H1 (cell line): ENCODE measurements around the gene IL22RA2. TPM values are rescaled to one million over a fixed set of nuclear protein-coding genes. Genes with fewer than 3 reads are reported as not detected.

Experiments
- CTCF ChIA-PET: fragments of 300-600 bp; sonication (Branson Sonifier 250); formaldehyde crosslinking; loops from one replicate; lab custom pipeline; 2021; ENCODE audit not compliant: partially characterized antibody; lab: Charles Lee
- POLR2A ChIA-PET: fragments of 300-600 bp; sonication (Branson Sonifier 250); formaldehyde crosslinking; loops from one replicate; lab custom pipeline; 2021; ENCODE audit warnings: inconsistent platforms; ENCODE audit not compliant: partially characterized antibody; lab: Charles Lee
- DNase-seq, 2 experiments: peaks; one replicate each; pipeline versions ENCODE4 v3.0.0 to v3.0.0-alpha.2; 2010 to 2022; ENCODE audit warnings: low spot score in 2 of 2, low read depth in 1 of 2, mixed read lengths in 1 of 2
- FAIRE-seq: peaks from 2 replicates; lab custom pipeline; 2011; peaks lifted over from hg19 to GRCh38; lab: Jason Lieb, UNC
- H2AFZ ChIP-seq: 2 replicates; pipeline ENCODE4 v1.8.1; 2012; ENCODE audit warnings: low read length, inconsistent platforms
- H2AK5ac ChIP-seq: 2 replicates; pipeline ENCODE4 v1.6.1; 2013; ENCODE audit warnings: low read depth, low read length
- H2BK120ac ChIP-seq: replicated peaks from 2 replicates; pipeline ENCODE3; 2013; ENCODE audit warnings: low read depth, low read length, inconsistent platforms
- H2BK12ac ChIP-seq: 2 replicates; pipeline ENCODE4 v1.6.1; 2013; ENCODE audit warnings: low read depth, low read length
- H2BK15ac ChIP-seq: 2 replicates; pipeline ENCODE4 v1.6.1; 2013; ENCODE audit warnings: low read length
- H2BK20ac ChIP-seq: 2 replicates; pipeline ENCODE4 v1.6.1; 2013; ENCODE audit warnings: low read length
- H2BK5ac ChIP-seq: 2 replicates; pipeline ENCODE4 v1.6.1; 2013; ENCODE audit warnings: low read depth, low read length
- H3K14ac ChIP-seq: 2 replicates; pipeline ENCODE4 v1.6.1; 2013; ENCODE audit warnings: inconsistent platforms; ENCODE audit not compliant: insufficient read length
- H3K18ac ChIP-seq: 2 replicates; pipeline ENCODE4 v1.6.1; 2013; ENCODE audit warnings: low read length; ENCODE audit errors: extremely low read depth
- H3K23ac ChIP-seq: 2 replicates; pipeline ENCODE4 v1.6.1; 2013; ENCODE audit warnings: inconsistent platforms; ENCODE audit not compliant: insufficient read length
- H3K23me2 ChIP-seq: 2 replicates; pipeline ENCODE4 v1.6.1; 2013; ENCODE audit warnings: low read depth, low read length
- H3K27ac ChIP-seq: 2 replicates; pipeline ENCODE4 v1.6.1; 2011; ENCODE audit warnings: low read depth, low read length, inconsistent platforms
- H3K27me3 ChIP-seq, 4 experiments: replicated peaks in 1 of 4; 1 replicate in 1 of 4; 2 replicates in 3 of 4; pipeline versions ENCODE4 v1.6.1 to v1.8.1; 2011 to 2013; ENCODE audit warnings: low read length in 3 of 4, mild to moderate bottlenecking in 3 of 4, inconsistent platforms in 2 of 4, mixed read lengths in 2 of 4, moderate library complexity in 1 of 4; ENCODE audit not compliant: control insufficient read depth in 3 of 4, insufficient read depth in 3 of 4; ENCODE audit errors: extremely low read depth in 1 of 4
- H3K36me3 ChIP-seq, 4 experiments: 2 replicates each; pipeline versions ENCODE4 v1.6.1 to v1.8.1; 2011 to 2013; ENCODE audit warnings: mild to moderate bottlenecking in 4 of 4, low read length in 3 of 4, moderate library complexity in 2 of 4, control low read depth in 1 of 4, inconsistent platforms in 1 of 4; ENCODE audit not compliant: insufficient read depth in 4 of 4, control insufficient read depth in 2 of 4
- H3K4ac ChIP-seq: replicated peaks from 2 replicates; pipeline ENCODE3; 2013; ENCODE audit warnings: low read length, low read depth, mixed read lengths, inconsistent platforms; ENCODE audit not compliant: insufficient read length
- H3K4me1 ChIP-seq, 4 experiments: replicated peaks in 1 of 4; 1 replicate in 1 of 4; 2 replicates in 3 of 4; pipeline versions ENCODE4 v1.6.1 to v1.8.1; 2011 to 2013; ENCODE audit warnings: low read length in 3 of 4, inconsistent platforms in 2 of 4, mixed read lengths in 1 of 4; ENCODE audit not compliant: insufficient read depth in 4 of 4, control insufficient read depth in 3 of 4
- H3K4me2 ChIP-seq, 2 experiments: 2 replicates each; pipeline versions ENCODE4 v1.6.1 to v1.8.1; 2011 to 2013; ENCODE audit warnings: low read depth in 2 of 2, low read length in 2 of 2, control low read depth in 1 of 2, inconsistent platforms in 1 of 2, mild to moderate bottlenecking in 1 of 2; ENCODE audit not compliant: insufficient read depth in 1 of 2
- H3K4me3 ChIP-seq, 4 experiments: fragments of 200-600, 300-600 bp in 1 of 4; sonication (generic), shearing (Covaris generic), sonication (Bioruptor Twin) in 1 of 4; 2 replicates each; pipeline versions ENCODE4 v1.5.1 to v1.8.1; 2011 to 2016; ENCODE audit warnings: low read length in 4 of 4, low read depth in 3 of 4, control low read depth in 2 of 4, inconsistent platforms in 2 of 4, mild to moderate bottlenecking in 2 of 4, mixed read lengths in 1 of 4, moderate library complexity in 1 of 4; ENCODE audit not compliant: insufficient read depth in 2 of 4; ENCODE audit errors: extremely low read depth in 1 of 4
- H3K56ac ChIP-seq: replicated peaks from 2 replicates; pipeline ENCODE3; 2013; ENCODE audit warnings: low read depth, mild to moderate bottlenecking, mixed read lengths, low read length, inconsistent platforms; ENCODE audit not compliant: insufficient read length
- H3K79me1 ChIP-seq: 2 replicates; pipeline ENCODE4 v1.6.1; 2013; ENCODE audit warnings: low read depth, low read length, control low read depth
- H3K79me2 ChIP-seq, 2 experiments: 2 replicates each; pipeline versions ENCODE4 v1.6.1 to v1.8.1; 2012 to 2013; ENCODE audit warnings: low read length in 2 of 2, mild to moderate bottlenecking in 2 of 2, inconsistent platforms in 1 of 2; ENCODE audit not compliant: insufficient read depth in 2 of 2, control insufficient read depth in 1 of 2
- H3K9ac ChIP-seq, 4 experiments: replicated peaks in 1 of 4; 1 replicate in 1 of 4; 2 replicates in 3 of 4; pipeline versions ENCODE4 v1.6.1 to v1.8.1; 2011 to 2013; ENCODE audit warnings: low read depth in 3 of 4, low read length in 3 of 4, control low read depth in 2 of 4, mild to moderate bottlenecking in 2 of 4, moderate library complexity in 2 of 4, inconsistent platforms in 1 of 4; ENCODE audit errors: extremely low read depth in 1 of 4
- H3K9me3 ChIP-seq, 2 experiments: 2 replicates each; pipeline versions ENCODE4 v1.6.1 to v1.8.1; 2012 to 2013; ENCODE audit warnings: mild to moderate bottlenecking in 2 of 2, moderate library complexity in 2 of 2, control low read depth in 1 of 2, inconsistent platforms in 1 of 2, low read depth in 1 of 2, low read length in 1 of 2, mixed read lengths in 1 of 2; ENCODE audit not compliant: insufficient read depth in 2 of 2
- H4K20me1 ChIP-seq, 2 experiments: replicated peaks in 1 of 2; 2 replicates each; pipeline versions ENCODE3 to v1.8.1; 2011 to 2013; ENCODE audit warnings: inconsistent platforms in 2 of 2, low read length in 2 of 2, mild to moderate bottlenecking in 1 of 2; ENCODE audit not compliant: insufficient read depth in 2 of 2, control insufficient read depth in 1 of 2
- H4K5ac ChIP-seq: 2 replicates; pipeline ENCODE4 v1.6.1; 2013; ENCODE audit warnings: low read length, low read depth, mixed read lengths, inconsistent platforms; ENCODE audit not compliant: insufficient read length
- H4K8ac ChIP-seq: 2 replicates; pipeline ENCODE4 v1.8.0; 2013; ENCODE audit warnings: mild to moderate bottlenecking, moderate library complexity, low read length, inconsistent platforms; ENCODE audit not compliant: insufficient read depth; ENCODE audit errors: extremely low read depth
- H4K91ac ChIP-seq: replicated peaks from 2 replicates; pipeline ENCODE3; 2013; ENCODE audit warnings: low read length, mixed read lengths, inconsistent platforms; ENCODE audit not compliant: insufficient read length
- CHD2 ChIP-seq: IDR thresholded peaks from 2 replicates; pipeline ENCODE4 v1.6.1; 2012; ENCODE audit warnings: low read length, improper control_type of control experiment
- CTBP2 ChIP-seq: IDR thresholded peaks from 2 replicates; pipeline ENCODE4 v1.7.0; 2011; ENCODE audit warnings: borderline replicate concordance, mild to moderate bottlenecking, moderate library complexity, mixed read lengths, low read length; ENCODE audit not compliant: insufficient read depth, insufficient read length
- EGR1 ChIP-seq: IDR thresholded peaks from 2 replicates; pipeline ENCODE4 v1.6.1; 2011; ENCODE audit warnings: low read depth, low read length, borderline replicate concordance
- SIX5 ChIP-seq: IDR thresholded peaks from 2 replicates; pipeline ENCODE4 v1.6.1; 2011; ENCODE audit warnings: mild to moderate bottlenecking, low read depth, low read length
- SUZ12 ChIP-seq: fragments of 200-600 bp; sonication (generic); IDR thresholded peaks from 2 replicates; pipeline ENCODE4 v1.6.1; 2012; ENCODE audit warnings: mild to moderate bottlenecking, inconsistent platforms, low read length, moderate library complexity, mixed read lengths
- WGBS, 2 experiments: shearing (Covaris generic) in 1 of 2; methylation state at CpG; one replicate each; pipeline versions ENCODE4 v1.1.6 to v1.1.7; 2013 to 2015; ENCODE audit warnings: low lambda C conversion rate in 2 of 2, mixed read lengths in 2 of 2, inconsistent platforms in 1 of 2, low coverage in 1 of 2, missing lambda C conversion rate in 1 of 2; ENCODE audit not compliant: insufficient replicate concordance in 2 of 2, insufficient coverage in 1 of 2, insufficient read length in 1 of 2; ENCODE audit errors: extremely low coverage in 1 of 2, missing lambda C conversion rate in 1 of 2; 5-methylcytosine and 5-hydroxymethylcytosine counted together
- polyA plus RNA-seq, 7 experiments: library from polyadenylated mRNA; depleted of rRNA in 3 of 7; stranded (reverse) in 5 of 7; unstranded in 2 of 7; fragments of >200 nt in 5 of 7; fragments of 200-250 nt in 2 of 7; gene quantifications; 1 replicate in 5 of 7; 2 replicates in 1 of 7; 4 replicates in 1 of 7; pipeline versions ENCODE4 v1.2.1 to v1.2.3, GENCODE V29; 2011 to 2013; ENCODE audit warnings: missing spikeins in 2 of 7, mixed read lengths in 2 of 7
- total RNA-seq: library from RNA; stranded (reverse); fragmentation: NEBNext Ultra II Directional; extraction: Animal tissue kit (Norgen Biotek cat#: 25700); gene quantifications from 2 replicates; pipeline ENCODE4 v1.2.1, GENCODE V29; 2021

The IL22RA2 gene
- total and polyA plus RNA-seq, 2 of the 8 experiments (the other 6 are each of a cell fraction or from before 2014, with no cell fraction given): not detected

DNA sequence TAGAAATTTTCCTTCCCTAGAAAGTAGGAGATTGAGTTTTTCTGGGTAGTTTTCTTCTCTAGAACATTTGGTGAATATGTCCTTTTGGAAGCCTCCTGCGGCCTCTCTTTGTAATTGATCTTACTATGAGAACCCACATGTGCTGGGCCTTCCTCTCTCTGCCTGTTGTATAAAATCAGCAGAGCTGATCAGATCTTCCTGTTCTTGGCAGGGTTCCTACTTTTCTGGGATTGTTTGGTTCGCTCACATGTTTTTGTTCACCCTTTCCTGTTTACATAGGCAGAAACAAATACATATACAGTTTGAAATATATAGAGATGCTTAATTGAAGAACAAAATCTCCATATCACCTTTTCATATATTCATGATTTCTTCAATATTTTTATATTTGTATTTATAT is 57.8 kb downstream of the IL22RA2 start:
- H2BK15ac ChIP-seq: no peak overlapping the region
- peaks cover 4% of the 10 kb centered on the region; the same call in 1 of the 2 replicates for H3K23me2 ChIP-seq
- no peak overlapping the region for H3K23ac ChIP-seq
- no peak overlapping the region for H3K4ac ChIP-seq
- H3K4me2 ChIP-seq: no peak overlapping the region
- H4K20me1 ChIP-seq: no peaks in the 10 kb centered on the region
- no peak overlapping the region for H2AK5ac ChIP-seq
- peaks cover 0 to 4% (median 0%) of the 10 kb centered on the region in 4 experiments; a peak in 1 of 8 replicates for H3K36me3 ChIP-seq
- no peak overlapping the region for H3K14ac ChIP-seq
- H3K79me2 ChIP-seq: no peaks in the 10 kb centered on the region
- H4K8ac ChIP-seq: no peak overlapping the region
- H2AFZ ChIP-seq: no peak overlapping the region
- no peak for FAIRE-seq
- H2BK12ac ChIP-seq: no peak overlapping the region
- no peaks in the 10 kb centered on the region for H3K4me1 ChIP-seq
- no peaks in the 10 kb centered on the region for H3K27me3 ChIP-seq
- WGBS, 2 experiments: 84% methylated on average over 2 of the region's 2 CpGs; no CpG with 5 or more reads in 1 of the 2 experiments
- no peaks in the 10 kb centered on the region for H3K79me1 ChIP-seq
- H3K9me3 ChIP-seq: peaks cover 14 to 26% of the 10 kb centered on the region in 2 experiments
- H2BK120ac ChIP-seq: no peak overlapping the region
- H4K91ac ChIP-seq: no peak overlapping the region
- DNase-seq: no peak
- no peak overlapping the region for H3K9ac ChIP-seq
- H3K18ac ChIP-seq: no peak overlapping the region
- ChIA-PET POLR2A (no interaction called here), CTCF (interaction anchor here (0.6 to 2.1 kb wide), 5 partner anchors 17 to 473 kb away, joined by 3 to 8 read pairs (median 3); no protein-coding TSS in a partner anchor)
- no peak overlapping the region for H3K4me3 ChIP-seq
- H3K56ac ChIP-seq: no peak overlapping the region
- no peak overlapping the region for H2BK20ac ChIP-seq
- no peak overlapping the region for H4K5ac ChIP-seq
- H2BK5ac ChIP-seq: no peak overlapping the region
- H3K27ac ChIP-seq: no peak overlapping the region
- no peak for TF ChIP-seq EGR1
- TF ChIP-seq SUZ12: no peak
- TF ChIP-seq SIX5: no peak
- no peak for TF ChIP-seq CHD2
- TF ChIP-seq CTBP2: no peak
